Psoas muscle (tissue), 8 donors: ENCODE results near the gene ANTKMT. TPM values are rescaled to one million over a fixed set of nuclear protein-coding genes. Genes with fewer than 3 reads are reported as not detected.

Experiments used
- ATAC-seq, 4 donors: fragments of 200-7000 bp; cut with Tn5 transposase; one replicate each; pipeline ENCODE4 v1.9.1; 2020; ENCODE audit warnings: moderate library complexity in 3 of 4, mild to moderate bottlenecking in 2 of 4
- DNase-seq, 2 donors: peaks; one replicate each; pipeline ENCODE4 v3.0.0-alpha.2; 2020
- H3K27ac ChIP-seq: fragments of 200-600 bp; one replicate; pipeline ENCODE4 v1.8.0; 2022
- H3K27me3 ChIP-seq, 3 donors: fragments of 200-600 bp in 1 of 3; one replicate each; pipeline versions ENCODE4 v1.6.1 to v1.8.0; 2013 to 2022; ENCODE audit warnings: low read length in 2 of 3, mild to moderate bottlenecking in 2 of 3, moderate library complexity in 1 of 3; ENCODE audit not compliant: insufficient read depth in 3 of 3
- H3K36me3 ChIP-seq, 2 donors: fragments of 200-600 bp in 1 of 2; one replicate each; pipeline versions ENCODE4 v1.6.1 to v1.8.0; 2013 to 2022; ENCODE audit warnings: low read depth in 1 of 2, mild to moderate bottlenecking in 1 of 2, moderate library complexity in 1 of 2; ENCODE audit not compliant: insufficient read depth in 1 of 2
- H3K4me1 ChIP-seq: fragments of 200-600 bp; one replicate; pipeline ENCODE4 v1.8.0; 2022
- H3K4me3 ChIP-seq: fragments of 200-600 bp; one replicate; pipeline ENCODE4 v1.8.0; 2022; ENCODE audit warnings: mild to moderate bottlenecking
- H3K9me3 ChIP-seq: fragments of 200-600 bp; one replicate; pipeline ENCODE4 v1.8.0; 2022
- WGBS, 3 donors: extraction: QIAGEN DNeasy Blood & Tissue Kit; methylation state at CpG; one replicate each; pipeline versions ENCODE4 v1.1.6 to v1.1.7; 2013; 5-methylcytosine and 5-hydroxymethylcytosine counted together
- intact Hi-C, 2 donors: fragments of 100-400 bp; cut with DNase I; formaldehyde crosslinking; loops; one replicate each; pipeline versions ENCODE4 v1.11.0 to v1.14.2; 2022
- polyA plus RNA-seq, 3 donors: library from polyadenylated mRNA; stranded (reverse); fragments of 200-250 nt; gene quantifications; one replicate each; pipeline ENCODE4 v1.2.3, GENCODE V29; 2013
- total RNA-seq, 4 donors: library from RNA; stranded (reverse); fragmentation: NEBNext Ultra II Directional in 2 of 4; extraction: Animal tissue kit (Norgen Biotek cat#: 25700) in 2 of 4; gene quantifications; one replicate each; pipeline versions ENCODE4 v1.2.1 to v1.2.4, GENCODE V29; 2021 to 2023
- TF ChIP-seq, protein P1 (sequence below): fragments of 200-600 bp; IDR thresholded peaks from one replicate; pipeline ENCODE4 v1.8.0; 2022; ENCODE audit warnings: antibody characterized with exemption
- donor health status: healthy with polysubstance abuse.
- donor health status: DM: no; HTN: no; CAD: no; lungs with moderate emphysema.
- donor health status: Bipolar disorder and iron deficiency.
- donor health status: healthy.
- donor health status: DM: yes; HTN: yes; CAD: no.
- donor health status: DM: no; HTN: no; CAD: no.
- donor health status: DM: no; HTN: no; CAD: no.
- donor health status: DM: yes; HTN: yes; CAD: no.

The ANTKMT gene
- total and polyA plus RNA-seq, 7 donors: 16.1 to 56.0 (median 33.5) TPM

DNA sequence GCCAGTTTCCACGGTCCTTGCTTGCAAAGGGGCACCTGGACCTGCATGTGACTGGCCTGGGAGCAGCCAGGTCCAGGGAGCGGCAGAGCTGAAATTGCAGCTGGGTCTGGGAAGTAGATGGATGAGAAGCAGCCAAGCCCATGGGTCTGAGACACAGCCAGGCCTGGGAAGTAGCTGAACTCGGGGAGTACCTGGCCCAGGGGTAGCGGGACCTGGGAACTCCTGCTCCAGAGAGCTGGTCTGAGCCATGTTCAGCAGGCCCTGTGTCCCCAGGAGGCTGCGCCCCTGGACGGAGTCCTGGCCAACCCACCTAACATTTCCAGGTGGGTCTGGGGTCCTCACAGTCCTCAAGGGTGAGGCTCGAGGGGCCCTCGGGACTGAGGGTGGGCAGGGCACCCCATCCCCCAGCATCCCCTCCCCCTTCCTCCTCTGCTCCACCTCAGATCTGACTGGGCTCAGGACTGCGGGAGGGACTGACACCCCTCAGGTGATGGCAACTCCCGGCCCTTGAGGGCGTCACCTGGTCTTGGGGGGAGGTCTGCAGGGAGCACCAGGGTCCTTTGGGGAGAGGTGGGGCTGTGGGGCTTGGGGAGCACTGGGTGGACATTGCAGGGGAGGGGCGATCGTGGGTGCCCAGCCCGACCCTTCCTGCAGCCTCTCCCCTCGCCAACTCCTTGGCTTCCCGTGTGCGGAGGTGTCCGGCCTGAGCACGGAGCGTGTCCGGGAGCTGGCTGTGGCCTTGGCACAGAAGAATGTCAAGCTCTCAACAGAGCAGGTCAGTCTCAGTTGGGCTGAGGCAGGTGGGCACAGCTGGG lies 42.6 kb downstream of the ANTKMT start:
- Histone ChIP-seq H3K27me3 (peaks cover 0 to 50% (median 16%) of the 10 kb centered on the region in 3 donors), H3K27ac (no peak overlapping the region), H3K4me3 (no peak overlapping the region), H3K9me3 (no peaks in the 10 kb centered on the region), H3K36me3 (no peaks in the 10 kb centered on the region), H3K4me1 (no peaks in the 10 kb centered on the region)
- intact Hi-C loops: no loop called here
- ATAC-seq: no peak
- TF ChIP-seq, protein P1, sequence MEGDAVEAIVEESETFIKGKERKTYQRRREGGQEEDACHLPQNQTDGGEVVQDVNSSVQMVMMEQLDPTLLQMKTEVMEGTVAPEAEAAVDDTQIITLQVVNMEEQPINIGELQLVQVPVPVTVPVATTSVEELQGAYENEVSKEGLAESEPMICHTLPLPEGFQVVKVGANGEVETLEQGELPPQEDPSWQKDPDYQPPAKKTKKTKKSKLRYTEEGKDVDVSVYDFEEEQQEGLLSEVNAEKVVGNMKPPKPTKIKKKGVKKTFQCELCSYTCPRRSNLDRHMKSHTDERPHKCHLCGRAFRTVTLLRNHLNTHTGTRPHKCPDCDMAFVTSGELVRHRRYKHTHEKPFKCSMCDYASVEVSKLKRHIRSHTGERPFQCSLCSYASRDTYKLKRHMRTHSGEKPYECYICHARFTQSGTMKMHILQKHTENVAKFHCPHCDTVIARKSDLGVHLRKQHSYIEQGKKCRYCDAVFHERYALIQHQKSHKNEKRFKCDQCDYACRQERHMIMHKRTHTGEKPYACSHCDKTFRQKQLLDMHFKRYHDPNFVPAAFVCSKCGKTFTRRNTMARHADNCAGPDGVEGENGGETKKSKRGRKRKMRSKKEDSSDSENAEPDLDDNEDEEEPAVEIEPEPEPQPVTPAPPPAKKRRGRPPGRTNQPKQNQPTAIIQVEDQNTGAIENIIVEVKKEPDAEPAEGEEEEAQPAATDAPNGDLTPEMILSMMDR: no peak
- 60 to 64% (median 61%) methylated on average over 12 to 21 of the region's 21 CpGs for WGBS, 3 donors
- no peak for DNase-seq

DNA sequence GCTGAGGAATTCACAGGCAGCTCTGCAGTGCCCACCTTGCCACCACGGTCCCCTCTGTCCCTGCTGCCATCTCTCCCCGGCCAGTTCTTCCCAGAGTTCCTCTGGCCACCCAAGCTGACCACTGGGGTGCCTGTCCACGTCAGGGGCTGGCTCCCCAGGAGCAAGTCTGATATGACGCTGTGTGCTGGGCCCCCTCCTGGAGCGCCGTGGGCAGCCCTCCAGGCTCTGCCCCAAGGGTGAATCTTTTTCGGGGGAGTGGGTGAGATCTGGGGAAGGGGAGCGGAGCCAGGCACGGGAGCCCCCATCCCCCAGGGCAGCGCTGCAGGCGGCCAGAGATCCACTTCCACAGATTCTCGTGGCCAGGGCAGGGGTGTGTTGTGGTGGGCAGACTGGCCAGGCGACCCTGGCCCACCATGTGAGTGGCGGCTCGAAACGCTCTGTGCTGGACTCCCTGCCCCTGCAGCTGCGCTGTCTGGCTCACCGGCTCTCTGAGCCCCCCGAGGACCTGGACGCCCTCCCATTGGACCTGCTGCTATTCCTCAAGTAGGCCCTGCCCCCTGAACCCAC lies 43.3 kb downstream of the ANTKMT start:
- H3K27ac ChIP-seq: no peak overlapping the region
- H3K4me1 ChIP-seq: no peaks in the 10 kb centered on the region
- H3K9me3 ChIP-seq: no peaks in the 10 kb centered on the region
- TF ChIP-seq, protein P1: no peak
- DNase-seq: no peak
- no peak overlapping the region for H3K4me3 ChIP-seq
- H3K36me3 ChIP-seq: no peaks in the 10 kb centered on the region
- intact Hi-C loops: no loop called here
- 50 to 53% (median 52%) methylated on average over 13 to 20 of the region's 20 CpGs for WGBS, 3 donors
- H3K27me3 ChIP-seq: peaks cover 0 to 50% (median 12%) of the 10 kb centered on the region in 3 donors
- ATAC-seq: no peak

DNA sequence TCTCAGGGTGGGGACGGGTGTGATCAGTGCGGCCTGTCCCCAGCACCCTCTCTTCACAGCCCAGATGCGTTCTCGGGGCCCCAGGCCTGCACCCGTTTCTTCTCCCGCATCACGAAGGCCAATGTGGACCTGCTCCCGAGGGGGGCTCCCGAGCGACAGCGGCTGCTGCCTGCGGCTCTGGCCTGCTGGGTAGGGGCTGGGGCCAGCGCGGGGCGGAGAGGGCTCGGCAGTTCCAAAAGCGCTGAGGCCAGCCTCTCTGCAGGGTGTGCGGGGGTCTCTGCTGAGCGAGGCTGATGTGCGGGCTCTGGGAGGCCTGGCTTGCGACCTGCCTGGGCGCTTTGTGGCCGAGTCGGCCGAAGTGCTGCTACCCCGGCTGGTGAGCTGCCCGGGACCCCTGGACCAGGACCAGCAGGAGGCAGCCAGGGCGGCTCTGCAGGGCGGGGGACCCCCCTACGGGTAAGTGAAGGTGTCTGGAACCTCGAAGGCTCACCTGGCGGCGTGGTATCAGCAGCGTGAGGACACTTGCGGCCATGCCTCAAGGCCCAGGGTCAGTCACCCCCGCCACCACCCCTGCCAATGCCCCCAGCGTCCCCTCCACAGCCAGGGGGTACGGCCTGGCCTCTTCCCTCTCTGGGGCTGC lies 44.0 kb downstream of the ANTKMT start:
- intact Hi-C loops: no loop called here
- no peak overlapping the region for H3K27ac ChIP-seq
- no peak for DNase-seq
- H3K27me3 ChIP-seq: peaks cover 0 to 49% (median 12%) of the 10 kb centered on the region in 3 donors
- no peaks in the 10 kb centered on the region for H3K4me1 ChIP-seq
- no peak overlapping the region for H3K4me3 ChIP-seq
- ATAC-seq: no peak
- H3K9me3 ChIP-seq: no peaks in the 10 kb centered on the region
- 75 to 81% (median 79%) methylated on average over 36 to 38 of the region's 38 CpGs for WGBS, 3 donors
- TF ChIP-seq, protein P1: no peak
- H3K36me3 ChIP-seq: no peaks in the 10 kb centered on the region

DNA sequence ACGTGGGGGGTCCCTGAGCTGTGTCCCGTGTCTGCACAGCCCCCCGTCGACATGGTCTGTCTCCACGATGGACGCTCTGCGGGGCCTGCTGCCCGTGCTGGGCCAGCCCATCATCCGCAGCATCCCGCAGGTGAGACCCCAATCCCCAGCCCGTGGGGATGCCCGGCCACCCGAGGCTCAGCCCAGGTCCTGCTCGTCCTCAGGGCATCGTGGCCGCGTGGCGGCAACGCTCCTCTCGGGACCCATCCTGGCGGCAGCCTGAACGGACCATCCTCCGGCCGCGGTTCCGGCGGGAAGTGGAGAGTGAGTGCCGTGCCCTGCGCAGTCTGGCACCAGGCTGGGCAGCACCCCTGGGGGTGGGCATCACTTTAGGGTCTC lies 44.5 kb downstream of the ANTKMT start:
- 87 to 88% (median 88%) methylated on average over 28 to 29 of the region's 29 CpGs for WGBS, 3 donors
- intact Hi-C loops: no loop called here
- H3K9me3 ChIP-seq: no peaks in the 10 kb centered on the region
- no peaks in the 10 kb centered on the region for H3K4me1 ChIP-seq
- ATAC-seq (no peak), DNase-seq (no peak)
- no peaks in the 10 kb centered on the region for H3K36me3 ChIP-seq
- H3K4me3 ChIP-seq: no peak overlapping the region
- H3K27me3 ChIP-seq: peaks cover 0 to 49% (median 10%) of the 10 kb centered on the region in 3 donors
- TF ChIP-seq, protein P1: no peak
- no peak overlapping the region for H3K27ac ChIP-seq
